NCI-H510A (cell line): ENCODE data around the gene TPSB2.
"Not testable (repeated sequence)": the region's sequence is repeated elsewhere in the genome, so short reads cannot be mapped to it uniquely, and the experiment has no call there.

Source experiments
- DNase-seq: peaks from one replicate; lab custom pipeline; 2025; lab: John Stamatoyannopoulos, UW

Gene TPSB2

GRCh38 chr16:1261131-1261892, 31.3 kb upstream of the TPSB2 start:
- no peak for DNase-seq

DNA sequence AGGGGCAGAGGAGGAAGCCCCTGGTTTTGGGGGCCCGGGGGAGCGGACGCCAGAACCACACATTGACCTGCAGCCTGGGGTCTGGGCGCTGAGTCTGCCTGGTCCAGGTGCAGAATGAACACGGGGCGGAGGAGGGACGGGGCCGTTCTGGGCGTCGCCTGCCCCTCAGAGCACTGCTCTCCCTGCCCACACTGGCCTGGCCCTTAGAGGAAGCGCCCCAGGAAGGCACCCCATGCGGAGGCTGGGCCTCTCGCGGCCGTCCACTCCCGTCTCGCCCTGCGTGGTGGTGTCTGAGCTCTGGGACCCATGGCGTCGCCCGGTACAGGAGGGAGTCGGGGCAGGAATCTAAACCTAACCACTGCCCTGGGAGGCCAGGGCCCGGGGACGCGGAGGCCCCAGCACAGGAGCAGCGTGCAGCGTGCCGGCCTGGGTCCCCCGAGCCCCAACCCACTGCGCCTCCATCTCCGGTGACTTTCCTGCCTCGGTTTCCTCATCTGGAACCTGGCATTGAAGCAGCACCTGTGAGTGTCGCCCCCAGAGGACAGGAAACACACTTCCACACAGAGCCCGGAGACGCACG, 30.2 kb upstream of the TPSB2 start:
- DNase-seq: no peak

DNA sequence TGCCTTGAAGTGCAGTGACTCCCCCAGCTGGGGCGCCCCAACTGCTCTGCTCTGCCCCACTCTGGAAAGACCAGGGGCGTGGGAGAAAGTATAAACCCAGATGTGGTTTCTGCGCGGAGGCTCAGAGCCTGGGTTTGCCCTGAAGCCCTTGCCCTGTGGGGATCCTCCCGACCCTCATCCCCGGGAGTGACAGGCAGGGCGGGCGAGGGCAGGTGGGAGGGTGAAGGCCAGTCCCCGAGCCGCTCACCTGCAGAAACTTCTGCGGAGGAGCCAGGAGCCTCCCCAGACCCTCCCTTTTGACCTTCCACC, 29.7 kb upstream of the TPSB2 start:
- no peak for DNase-seq

GRCh38 chr16:1258906-1259759, 29.1 kb upstream of the TPSB2 start:
- no peak for DNase-seq

DNA sequence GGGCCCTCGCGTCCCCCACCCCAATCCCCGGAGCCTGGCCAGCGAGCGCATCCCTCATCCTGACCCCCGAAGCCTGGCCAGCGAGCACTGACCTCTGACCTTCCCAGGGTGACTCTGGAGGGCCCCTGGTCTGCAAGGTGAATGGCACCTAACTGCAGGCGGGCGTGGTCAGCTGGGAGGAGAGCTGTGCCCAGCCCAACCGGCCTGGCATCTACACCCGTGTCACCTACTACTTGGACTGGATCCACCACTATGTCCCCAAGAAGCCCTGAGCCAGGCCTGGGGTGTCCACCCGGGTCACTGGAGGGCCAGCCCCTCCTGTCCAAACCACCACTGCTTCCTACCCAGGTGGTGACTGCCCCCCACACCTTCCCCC, 28.2 kb upstream of the TPSB2 start:
- no peak for DNase-seq

- DNase-seq: no peak
Measured at GRCh38 chr16:1257561-1258224, 27.7 kb upstream of the TPSB2 start.

GRCh38 chr16:1256874-1257322, 26.9 kb upstream of the TPSB2 start:
- DNase-seq: no peak

DNA sequence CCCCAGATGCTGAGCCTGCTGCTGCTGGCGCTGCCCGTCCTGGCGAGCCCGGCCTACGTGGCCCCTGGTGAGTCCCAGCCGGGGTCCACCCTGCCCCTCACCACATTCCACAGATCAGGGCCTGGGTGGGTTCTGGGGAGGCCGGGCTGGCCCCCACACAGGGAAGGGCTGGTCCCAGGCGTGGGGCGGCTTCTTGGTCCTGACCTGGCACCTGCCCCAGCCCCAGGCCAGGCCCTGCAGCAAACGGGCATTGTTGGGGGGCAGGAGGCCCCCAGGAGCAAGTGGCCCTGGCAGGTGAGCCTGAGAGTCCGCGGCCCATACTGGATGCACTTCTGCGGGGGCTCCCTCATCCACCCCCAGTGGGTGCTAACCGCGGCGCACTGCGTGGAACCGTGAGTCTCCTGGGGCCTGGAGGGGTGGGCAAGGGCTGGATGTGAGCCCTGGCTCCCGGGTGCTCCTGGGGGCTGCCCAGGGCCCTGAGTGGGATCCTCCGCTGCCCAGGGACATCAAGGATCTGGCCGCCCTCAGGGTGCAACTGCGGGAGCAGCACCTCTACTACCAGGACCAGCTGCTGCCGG, 26.4 kb upstream of the TPSB2 start:
- not testable (repeated sequence) for DNase-seq

DNA sequence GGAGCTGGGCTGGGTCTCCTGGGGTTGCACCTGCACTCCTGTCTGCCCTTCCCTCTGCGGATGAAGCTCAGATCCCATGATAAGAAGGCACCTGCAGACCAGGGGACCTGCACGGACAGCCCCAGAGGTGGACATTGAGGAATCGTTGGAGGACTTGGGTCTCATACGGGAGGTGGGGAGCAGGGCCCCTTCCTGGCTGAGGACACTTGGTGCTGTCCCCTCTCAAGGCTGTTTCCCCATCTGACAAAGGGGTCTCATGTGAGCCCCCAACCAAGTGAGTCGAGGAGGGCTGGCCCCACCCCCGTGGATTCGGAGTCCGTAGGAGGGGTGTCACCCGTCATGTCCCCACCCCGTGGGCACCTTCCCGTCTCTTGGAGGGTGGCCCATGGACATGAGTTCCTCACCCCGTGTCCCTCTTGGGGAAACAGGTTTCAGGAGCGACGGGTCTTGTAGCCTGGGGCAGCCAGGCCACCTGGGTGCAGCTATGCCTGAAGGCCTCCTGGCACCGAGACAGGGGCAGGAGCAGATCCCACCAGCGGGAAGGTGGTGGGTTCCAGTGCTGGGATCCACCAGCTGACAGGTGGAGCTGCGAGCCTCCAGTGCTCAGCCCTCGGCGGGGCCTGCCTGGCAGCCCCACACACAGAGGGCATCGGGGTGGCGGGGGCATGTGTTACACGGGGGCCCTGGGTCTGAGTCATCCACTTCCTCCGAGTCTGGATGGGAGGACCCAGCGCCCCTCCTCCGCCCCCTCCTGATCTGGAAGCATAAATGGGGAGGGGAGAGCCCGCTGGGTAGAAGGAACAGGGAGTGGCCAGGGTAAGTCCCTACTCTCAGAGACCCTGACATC, 25.5 kb upstream of the TPSB2 start, which contains the start of gene TPSD1:
TPSD1 (plus strand) TSS at position 794 of the 847 bp plus-strand sequence. CDS start 212 bp downstream, outside the sequence.
- not testable (repeated sequence) for DNase-seq

GRCh38 chr16:1254821-1255220, 24.8 kb upstream of the TPSB2 start:
- DNase-seq: not testable (repeated sequence)

GRCh38 chr16:1253701-1254364, 23.8 kb upstream of the TPSB2 start:
- DNase-seq: not testable (repeated sequence)

DNA sequence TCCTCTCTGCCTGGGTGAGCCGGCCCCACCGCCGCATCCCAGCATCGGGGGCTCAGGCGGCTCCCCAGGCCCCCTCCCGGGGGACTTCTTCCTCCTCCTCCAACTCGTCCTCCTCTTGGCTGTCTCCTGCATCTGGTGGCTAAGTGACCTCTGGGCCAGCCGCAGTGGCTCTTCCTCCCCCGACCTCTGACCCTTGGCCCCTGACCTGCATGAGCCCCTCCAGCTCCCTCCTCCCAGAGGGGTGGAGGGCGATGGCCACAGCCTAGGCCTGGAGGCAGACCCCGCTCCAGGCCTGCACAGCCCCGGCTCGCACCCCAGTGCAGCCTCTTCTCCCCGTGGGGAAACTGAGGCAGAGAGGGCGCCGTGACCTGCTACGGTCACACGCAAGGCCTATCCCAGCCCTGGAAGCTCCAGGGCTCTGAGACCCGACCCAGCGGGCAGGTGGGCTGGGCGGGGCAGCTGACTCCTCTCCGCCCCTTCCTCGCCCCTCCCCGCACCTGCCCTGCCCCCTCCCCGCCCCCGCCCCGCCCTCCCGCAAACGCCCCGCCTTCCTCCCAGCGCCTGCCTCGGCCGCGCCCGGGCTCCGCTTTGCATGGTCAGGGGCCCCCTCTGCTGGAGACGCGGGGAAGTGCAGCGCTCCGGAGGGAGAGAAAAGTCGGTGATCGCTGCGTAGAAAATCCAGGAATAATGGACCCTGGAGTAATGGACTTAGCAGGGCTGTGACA, 19.2 kb upstream of the TPSB2 start:
- DNase-seq: not testable (repeated sequence)

DNA sequence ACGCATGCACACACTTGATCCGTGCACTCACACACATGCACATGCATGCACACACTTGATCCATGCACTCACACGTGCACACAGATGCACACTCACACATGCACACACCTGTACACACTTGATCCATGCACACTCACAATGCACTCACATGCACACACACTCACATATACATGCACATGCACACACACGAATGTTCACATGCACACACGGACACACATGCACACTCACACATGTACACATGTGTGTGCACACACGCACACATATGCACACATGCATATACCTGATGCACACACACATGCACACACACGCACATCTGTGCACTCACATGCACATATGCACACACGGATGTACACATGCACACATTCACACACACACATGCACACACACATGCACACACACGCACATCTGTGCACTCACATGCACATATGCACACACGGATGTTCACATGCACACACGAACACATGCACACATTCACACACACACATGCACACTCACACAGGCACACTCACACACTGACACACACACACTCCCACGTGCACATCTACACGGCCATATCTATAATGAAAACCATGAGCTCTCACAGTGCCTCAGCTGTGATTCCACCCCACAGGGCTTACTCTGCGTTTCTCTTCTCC, 18.0 kb upstream of the TPSB2 start:
- not testable (repeated sequence) for DNase-seq

DNA sequence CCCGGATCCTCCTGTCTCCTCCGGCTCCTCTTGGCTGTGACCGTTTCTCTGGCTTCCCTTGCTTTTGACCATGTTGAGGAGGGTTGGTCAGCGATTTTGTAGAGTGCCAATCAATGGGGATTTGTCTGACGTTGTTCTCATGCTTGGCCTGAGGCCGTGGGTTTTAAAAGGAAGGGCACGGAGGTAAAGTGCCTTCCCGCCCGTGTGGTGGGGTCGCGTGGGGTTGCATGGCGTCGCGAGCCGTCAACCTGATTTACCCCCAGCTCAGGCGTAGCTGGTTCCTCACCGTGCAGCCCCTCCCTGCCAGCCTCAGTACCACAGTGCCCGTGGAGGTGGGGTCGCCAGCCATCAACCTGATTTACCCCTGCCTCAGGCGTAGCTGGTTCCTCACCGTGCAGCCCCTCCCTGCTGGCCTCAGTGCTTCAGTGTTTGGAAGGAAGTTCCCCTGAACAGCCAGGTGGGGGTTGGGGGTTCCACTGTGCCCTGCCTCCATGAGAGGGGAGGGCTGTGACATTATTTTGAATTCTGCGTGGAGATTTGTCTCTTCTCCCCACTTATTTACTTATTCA, 15.6 kb upstream of the TPSB2 start:
- no peak for DNase-seq

DNA sequence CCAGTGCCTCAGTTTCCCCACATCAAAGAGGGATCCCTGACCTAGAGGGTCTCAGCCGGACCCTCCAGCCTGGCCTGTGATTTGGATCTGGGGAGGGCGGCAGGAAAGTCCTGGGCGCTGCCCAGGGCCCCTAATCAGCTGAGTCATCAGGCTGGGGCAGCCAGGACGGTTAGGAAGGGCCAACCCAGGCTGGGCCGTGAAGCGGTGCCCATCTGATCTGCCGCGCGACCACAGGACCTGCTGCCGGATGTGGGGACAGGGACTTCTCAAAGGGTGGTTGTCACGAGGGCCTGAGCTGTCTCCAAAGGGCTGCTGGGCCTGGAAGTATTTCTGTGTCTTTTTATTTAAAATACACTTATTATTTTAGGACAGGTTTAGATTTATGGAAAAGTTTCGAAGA, 14.9 kb upstream of the TPSB2 start:
- DNase-seq: no peak

- DNase-seq: not testable (repeated sequence)
Measured at GRCh38 chr16:1243907-1244850, 14.2 kb upstream of the TPSB2 start.

- not testable (repeated sequence) for DNase-seq
Measured at GRCh38 chr16:1243363-1243762, 13.4 kb upstream of the TPSB2 start.

DNA sequence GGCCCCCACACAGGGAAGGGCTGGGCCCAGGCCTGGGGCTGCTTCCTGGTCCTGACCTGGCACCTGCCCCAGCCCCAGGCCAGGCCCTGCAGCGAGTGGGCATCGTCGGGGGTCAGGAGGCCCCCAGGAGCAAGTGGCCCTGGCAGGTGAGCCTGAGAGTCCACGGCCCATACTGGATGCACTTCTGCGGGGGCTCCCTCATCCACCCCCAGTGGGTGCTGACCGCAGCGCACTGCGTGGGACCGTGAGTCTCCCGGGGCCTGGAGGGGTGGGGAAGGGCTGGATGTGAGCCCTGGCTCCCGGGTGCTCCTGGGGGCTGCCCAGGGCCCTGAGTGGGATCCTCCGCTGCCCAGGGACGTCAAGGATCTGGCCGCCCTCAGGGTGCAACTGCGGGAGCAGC, 11.1 kb upstream of the TPSB2 start:
- not testable (repeated sequence) for DNase-seq
